IPS DF 6.9 (cell line): ENCODE measurements around the gene PGAP3.
"Not testable (repeated sequence)": the region's sequence is repeated elsewhere in the genome, so short reads cannot be mapped to it uniquely, and the experiment has no call there.

Experiments
- DNase-seq: peaks from one replicate; pipeline ENCODE4 v3.0.0-alpha.2; 2013; ENCODE audit warnings: low read depth, low spot score
- H3K27ac ChIP-seq: one replicate; pipeline ENCODE4 v1.5.1; 2013; ENCODE audit warnings: low read length, control low read depth
- H3K27me3 ChIP-seq: 2 replicates; pipeline ENCODE4 v1.6.1; 2013; ENCODE audit warnings: mild to moderate bottlenecking, low read length; ENCODE audit not compliant: control insufficient read depth, insufficient read depth
- H3K36me3 ChIP-seq: 2 replicates; pipeline ENCODE4 v1.6.1; 2013; ENCODE audit warnings: low read length; ENCODE audit not compliant: control insufficient read depth, insufficient read depth
- H3K4me1 ChIP-seq: 2 replicates; pipeline ENCODE4 v1.6.1; 2013; ENCODE audit warnings: low read length; ENCODE audit not compliant: control insufficient read depth, insufficient read depth
- H3K4me3 ChIP-seq: 2 replicates; pipeline ENCODE4 v1.5.1; 2013; ENCODE audit warnings: mild to moderate bottlenecking, low read length
- H3K9me3 ChIP-seq: 2 replicates; pipeline ENCODE4 v1.6.1; 2013; ENCODE audit warnings: low read length, inconsistent platforms; ENCODE audit not compliant: control insufficient read depth, insufficient read depth
- WGBS: extraction: QIAGEN DNeasy Blood & Tissue Kit; methylation state at CpG from one replicate; pipeline ENCODE4 v1.1.7; 2013; ENCODE audit warnings: mixed read lengths, missing lambda C conversion rate; ENCODE audit not compliant: insufficient read length, insufficient coverage; 5-methylcytosine and 5-hydroxymethylcytosine counted together

PGAP3 gene

DNA sequence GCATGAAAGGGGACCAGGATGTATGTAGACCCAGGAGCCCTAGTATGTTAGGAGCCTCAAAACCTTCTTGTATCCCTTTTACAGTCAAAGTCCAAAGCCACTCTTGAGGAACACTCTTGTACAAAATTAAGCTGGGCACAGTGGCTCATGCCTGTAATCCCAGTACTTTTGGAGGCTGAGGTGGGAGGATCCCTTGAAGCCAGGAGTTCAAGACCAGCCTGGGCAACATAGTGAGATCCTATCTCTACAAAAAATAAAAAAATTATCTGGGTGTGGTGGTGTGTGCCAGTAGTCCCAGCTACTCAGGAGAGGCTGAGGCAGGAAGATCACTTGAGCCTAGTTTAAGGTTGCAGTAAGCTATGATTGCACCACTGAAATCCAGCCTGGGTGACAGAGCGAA, 38.1 kb upstream of the PGAP3 start:
- peaks cover 36% of the 10 kb centered on the region for H3K36me3 ChIP-seq
- no CpG with 5 or more reads among the region's 1 CpG for WGBS
- H3K27me3 ChIP-seq, DNase-seq, H3K4me1 ChIP-seq, H3K9me3 ChIP-seq, H3K4me3 ChIP-seq, H3K27ac ChIP-seq: not testable (repeated sequence)

- H3K27me3 ChIP-seq = no peaks in the 10 kb centered on the region
- 0 out of 2 replicates have a peak, but pooled peaks cover 1% of the 10 kb centered on the region for H3K4me1 ChIP-seq
- H3K4me3 ChIP-seq = no peak overlapping the region
- H3K36me3 ChIP-seq = peaks cover 39% of the 10 kb centered on the region
- no peaks in the 10 kb centered on the region; the same call in 1 of the 2 replicates for H3K9me3 ChIP-seq
- no CpG with 5 or more reads among the region's 13 CpGs for WGBS
- H3K27ac ChIP-seq = no peak overlapping the region
- no peak for DNase-seq
Measured at GRCh38 chr17:39724731-39725130, 36.9 kb upstream of the PGAP3 start.

GRCh38 chr17:39722965-39723848, 35.4 kb upstream of the PGAP3 start:
- H3K4me3 ChIP-seq = no peak overlapping the region
- H3K36me3 ChIP-seq = peaks cover 41% of the 10 kb centered on the region
- no CpG with 5 or more reads among the region's 34 CpGs for WGBS
- H3K27ac ChIP-seq = no peak overlapping the region
- 0 out of 2 replicates have a peak, but pooled peaks cover 1% of the 10 kb centered on the region for H3K4me1 ChIP-seq
- H3K9me3 ChIP-seq = no peaks in the 10 kb centered on the region; the same call in 1 of the 2 replicates
- no peaks in the 10 kb centered on the region for H3K27me3 ChIP-seq
- DNase-seq = no peak

GRCh38 chr17:39722104-39722503, 34.2 kb upstream of the PGAP3 start:
- H3K27ac ChIP-seq = no peak overlapping the region
- peaks cover 33% of the 10 kb centered on the region for H3K36me3 ChIP-seq
- no CpG with 5 or more reads among the region's 6 CpGs for WGBS
- no peaks in the 10 kb centered on the region for H3K9me3 ChIP-seq
- 0 out of 2 replicates have a peak, but pooled peaks cover 1% of the 10 kb centered on the region for H3K4me1 ChIP-seq
- DNase-seq = no peak
- no peak overlapping the region for H3K4me3 ChIP-seq
- no peaks in the 10 kb centered on the region for H3K27me3 ChIP-seq

DNA sequence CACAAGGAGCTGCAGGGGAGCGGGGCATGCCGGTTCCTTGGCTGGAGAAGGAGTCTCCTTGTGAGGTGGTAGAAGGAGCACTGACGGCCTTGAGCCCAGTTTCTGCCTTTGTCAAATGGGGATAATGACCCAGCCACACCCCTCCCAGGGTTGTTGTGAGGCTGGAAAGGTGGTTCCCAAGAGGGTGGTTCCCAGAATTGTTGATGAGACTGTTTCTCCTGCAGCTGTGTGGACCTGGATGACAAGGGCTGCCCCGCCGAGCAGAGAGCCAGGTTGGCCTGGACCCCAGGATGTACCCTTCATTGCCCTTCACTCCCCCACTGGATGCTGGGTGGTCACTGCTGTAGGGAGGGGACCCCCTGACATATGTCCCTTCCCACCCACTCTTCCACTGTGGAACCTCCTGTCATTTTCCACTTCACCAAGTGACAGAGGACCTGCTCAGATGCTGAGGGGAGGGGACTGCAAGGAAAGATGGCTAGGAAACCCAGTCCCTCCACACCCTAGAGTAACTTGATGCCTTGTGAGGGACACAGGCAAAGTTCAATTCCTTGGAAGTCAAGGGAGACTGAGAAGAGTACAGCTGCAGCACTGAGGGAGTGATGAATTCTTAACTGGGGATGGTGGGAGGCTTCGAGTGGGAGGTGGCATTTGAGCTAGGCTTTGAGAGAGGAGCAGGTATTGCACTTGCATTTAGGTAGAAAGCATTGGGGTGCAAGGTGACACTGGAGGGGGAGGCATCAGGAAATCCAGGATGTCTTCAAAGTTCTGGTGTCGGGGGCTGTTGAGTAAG, 31.9 kb upstream of the PGAP3 start:
- Histone ChIP-seq H3K27ac (no peak overlapping the region), H3K4me3 (no peak overlapping the region), H3K9me3 (no peaks in the 10 kb centered on the region), H3K36me3 (peaks cover 34% of the 10 kb centered on the region), H3K4me1 (0 out of 2 replicates have a peak, but pooled peaks cover 1% of the 10 kb centered on the region), H3K27me3 (no peaks in the 10 kb centered on the region)
- DNase-seq = no peak
- no CpG with 5 or more reads among the region's 7 CpGs for WGBS

DNA sequence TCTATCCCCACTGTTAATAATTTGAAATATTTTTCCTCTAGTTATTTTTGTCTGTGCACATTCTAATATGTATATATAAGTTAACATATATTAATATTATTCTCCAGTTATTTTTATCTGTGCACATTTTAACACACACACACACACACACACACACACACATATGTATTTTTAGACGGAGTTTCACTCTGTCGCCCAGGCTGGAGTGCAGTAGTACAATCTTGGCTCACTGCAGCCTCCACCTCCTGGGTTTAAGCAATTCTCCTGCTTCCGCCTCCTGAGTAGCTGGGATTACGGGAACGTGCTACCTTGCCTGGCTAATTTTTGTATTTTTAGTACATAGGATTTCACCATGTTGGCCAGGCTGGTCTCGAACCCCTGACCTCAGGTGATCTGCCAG, 29.8 kb upstream of the PGAP3 start:
- no peak overlapping the region for H3K27ac ChIP-seq
- H3K4me3 ChIP-seq = no peak overlapping the region
- WGBS = no CpG with 5 or more reads among the region's 6 CpGs
- H3K27me3 ChIP-seq = no peaks in the 10 kb centered on the region
- no peak for DNase-seq
- no peaks in the 10 kb centered on the region for H3K9me3 ChIP-seq
- H3K36me3 ChIP-seq = peaks cover 30% of the 10 kb centered on the region
- no peaks in the 10 kb centered on the region for H3K4me1 ChIP-seq

GRCh38 chr17:39716879-39717536, 29.2 kb upstream of the PGAP3 start:
- Histone ChIP-seq H3K36me3 (peaks cover 34% of the 10 kb centered on the region), H3K4me1 (no peaks in the 10 kb centered on the region), H3K27me3 (no peaks in the 10 kb centered on the region), H3K9me3 (no peaks in the 10 kb centered on the region), H3K27ac (no peak overlapping the region), H3K4me3 (no peak overlapping the region)
- no peak for DNase-seq
- WGBS = no CpG with 5 or more reads among the region's 11 CpGs

DNA sequence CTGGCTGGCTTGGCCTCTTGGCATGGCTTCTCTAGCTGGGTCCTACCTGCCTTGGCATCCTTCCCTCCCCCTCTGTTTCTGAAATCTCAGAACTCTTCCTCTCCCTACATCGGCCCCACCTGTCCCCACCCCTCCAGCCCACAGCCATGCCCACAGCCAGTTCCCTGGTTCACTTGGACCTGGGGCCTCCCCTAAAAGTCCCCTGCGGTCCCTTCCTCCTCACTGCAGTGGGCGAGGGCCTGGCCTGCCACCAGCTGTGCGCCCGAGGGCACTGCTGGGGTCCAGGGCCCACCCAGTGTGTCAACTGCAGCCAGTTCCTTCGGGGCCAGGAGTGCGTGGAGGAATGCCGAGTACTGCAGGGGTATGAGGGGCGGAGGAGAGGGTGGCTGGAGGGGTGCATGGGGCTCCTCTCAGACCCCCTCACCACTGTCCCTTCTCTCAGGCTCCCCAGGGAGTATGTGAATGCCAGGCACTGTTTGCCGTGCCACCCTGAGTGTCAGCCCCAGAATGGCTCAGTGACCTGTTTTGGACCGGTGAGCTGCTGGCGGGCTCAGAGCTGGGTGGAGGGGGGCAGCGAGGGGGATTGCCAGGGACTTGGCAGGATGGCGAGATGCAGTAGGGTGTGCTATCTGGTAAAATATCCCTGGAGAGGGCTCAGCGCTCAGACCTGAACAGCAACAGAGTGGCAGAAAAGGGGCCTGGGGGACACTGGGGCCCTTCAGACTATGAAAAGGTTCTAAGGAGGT, 28.4 kb upstream of the PGAP3 start:
- Histone ChIP-seq H3K27me3 (no peaks in the 10 kb centered on the region), H3K36me3 (peaks cover 38% of the 10 kb centered on the region), H3K4me3 (no peak overlapping the region), H3K27ac (no peak overlapping the region), H3K9me3 (no peaks in the 10 kb centered on the region), H3K4me1 (no peaks in the 10 kb centered on the region)
- WGBS = no CpG with 5 or more reads among the region's 15 CpGs
- DNase-seq = no peak

DNA sequence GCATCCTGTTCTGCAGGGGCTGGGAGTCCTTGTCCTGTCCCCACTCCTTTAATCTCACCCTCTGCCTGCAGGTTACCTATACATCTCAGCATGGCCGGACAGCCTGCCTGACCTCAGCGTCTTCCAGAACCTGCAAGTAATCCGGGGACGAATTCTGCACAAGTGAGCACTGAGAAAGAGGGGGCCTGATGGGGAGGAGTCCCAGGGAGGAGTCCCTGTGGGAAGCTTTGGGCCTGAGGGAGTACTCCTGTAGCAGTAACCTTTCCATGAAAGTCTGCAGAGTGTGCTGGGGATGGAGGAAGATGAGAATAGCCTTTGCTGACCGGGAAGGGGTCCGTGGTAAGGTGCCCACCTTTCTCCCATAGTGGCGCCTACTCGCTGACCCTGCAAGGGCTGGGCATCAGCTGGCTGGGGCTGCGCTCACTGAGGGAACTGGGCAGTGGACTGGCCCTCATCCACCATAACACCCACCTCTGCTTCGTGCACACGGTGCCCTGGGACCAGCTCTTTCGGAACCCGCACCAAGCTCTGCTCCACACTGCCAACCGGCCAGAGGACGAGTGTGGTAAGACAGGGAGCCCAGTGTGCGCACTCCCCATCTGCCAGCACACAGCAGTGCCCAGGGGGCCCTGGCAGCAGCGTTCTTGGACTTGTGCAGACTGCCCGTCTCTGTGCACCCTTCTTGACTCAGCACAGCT, 27.7 kb upstream of the PGAP3 start:
- H3K27ac ChIP-seq = no peak overlapping the region
- H3K27me3 ChIP-seq = no peaks in the 10 kb centered on the region
- H3K36me3 ChIP-seq = peaks cover 38% of the 10 kb centered on the region
- no peaks in the 10 kb centered on the region for H3K9me3 ChIP-seq
- DNase-seq = no peak
- no CpG with 5 or more reads among the region's 18 CpGs for WGBS
- H3K4me1 ChIP-seq = no peaks in the 10 kb centered on the region
- H3K4me3 ChIP-seq = no peak overlapping the region
